Measurements from ENCODE around the gene PRDM13. TPM values are rescaled to one million over a fixed set of nuclear protein-coding genes. Genes with fewer than 3 reads are reported as not detected.

PRDM13 gene
- total and polyA plus RNA-seq, 9 of the 15 experiments (the other 6 are each of a cell fraction or from before 2014, with no cell fraction given): not detected

DNA sequence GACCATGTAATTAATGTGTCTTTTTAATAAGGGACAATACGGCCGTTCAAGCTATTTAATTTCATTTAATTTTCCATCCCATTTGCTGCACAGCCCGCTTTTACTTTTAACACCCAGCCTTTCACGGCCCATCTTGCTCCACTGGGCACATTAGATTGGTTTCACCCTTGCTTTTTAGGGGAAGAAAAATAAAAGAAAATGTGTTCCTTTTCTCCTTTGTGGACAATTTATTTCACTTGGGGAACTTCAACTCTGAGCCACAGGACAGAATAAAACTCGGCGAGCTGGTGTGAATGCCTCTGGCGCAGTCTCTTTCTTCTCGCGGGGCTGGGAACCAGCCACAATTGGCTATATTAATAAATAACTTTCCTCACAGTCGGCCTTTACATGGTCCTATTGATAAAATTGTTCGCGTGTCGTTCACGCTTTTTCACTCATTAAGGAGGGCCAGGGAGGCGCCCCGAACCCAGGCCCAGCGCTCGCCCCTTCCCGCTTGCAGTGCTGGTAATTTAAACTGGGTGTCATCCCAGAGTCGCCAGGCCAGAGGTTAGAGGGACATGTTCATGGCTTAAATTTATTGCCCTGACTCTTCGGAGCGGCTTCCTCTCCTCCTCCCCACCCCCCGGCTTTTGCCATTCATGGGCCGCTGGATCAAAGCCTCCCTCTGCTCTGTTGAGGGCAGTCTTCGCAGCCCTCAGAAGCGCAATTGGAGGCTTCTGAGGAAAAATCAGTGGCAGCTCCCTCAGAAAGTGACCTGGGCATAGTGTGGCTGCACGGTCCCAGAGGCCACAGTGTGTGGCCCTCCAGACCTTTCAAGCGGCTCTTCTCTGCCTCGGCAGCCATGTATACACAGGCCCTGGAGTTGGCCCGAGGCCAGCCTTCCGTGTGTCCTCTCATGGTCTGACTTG lies 2.2 kb upstream of the PRDM13 start:
- Histone ChIP-seq H3K79me2 (ENCODE audit: control insufficient read depth, insufficient read depth, low read length) (no peaks in the 10 kb centered on the region), H3K27ac (ENCODE audit: extremely low read depth, low read depth, low read length) (no peak overlapping the region), H3K4me1 (replicated peaks in 1 of 2; ENCODE audit: control insufficient read depth in 2 of 2, insufficient read depth in 2 of 2, low read length in 2 of 2) (peaks cover 0 to 21% of the 10 kb centered on the region in 2 experiments; a peak in 2 of 5 replicates), H3K9me3 (replicated peaks; ENCODE audit: control insufficient read depth, insufficient read depth, low read depth, low read length) (no peaks in the 10 kb centered on the region), H2AFZ (ENCODE audit: low read depth, low read length) (peak overlapping the region; percentile 89), H3K9me1 (ENCODE audit: control insufficient read depth, insufficient read depth, low read length) (no peaks in the 10 kb centered on the region), H3K9ac (ENCODE audit: insufficient read depth in 1 of 2, low read depth in 2 of 2, low read length in 2 of 2) (no peak overlapping the region), H3K4me2 (ENCODE audit: insufficient read depth, low read length) (peak overlapping the region; percentile 70), H3K27me3 (ENCODE audit: control insufficient read depth in 2 of 2, insufficient read depth in 2 of 2, low read length in 2 of 2) (peaks cover 43 to 64% of the 10 kb centered on the region in 2 experiments), H3K4me3 (peak overlapping the region; percentile 33), H4K20me1 (replicated peaks; ENCODE audit: control insufficient read depth, insufficient read depth, low read length) (no peaks in the 10 kb centered on the region), H3K36me3 (ENCODE audit: control insufficient read depth, insufficient read depth, low read length) (no peaks in the 10 kb centered on the region)
- no TSS peak for BruUV-seq (replicated peaks)
- intact Hi-C loops (cut with micrococcal nuclease): no loop called here
- in situ Hi-C loops (cut with MboI): no loop called here
- no peak for DNase-seq (ENCODE audit: extremely low read depth in 1 of 4, low spot score in 3 of 4)
- no peak for FAIRE-seq
- POLR2A ChIA-PET: interaction anchor here (0.6 to 1.1 kb wide), 2 partner anchors 36 to 257 kb away, joined by 4 to 7 read pairs; partner anchors contain the start of gene CCNC
- ATAC-seq: no peak
- CTCF ChIA-PET (ENCODE audit: low intra/inter-chr PET ratio): interaction anchor here (0.6 kb wide), 1 partner anchor 37 kb away, joined by 3 read pairs; no protein-coding TSS in a partner anchor
- WGBS (ENCODE audit: insufficient coverage, low coverage, missing lambda C conversion rate): 52% methylated on average over 25 of the region's 31 CpGs
- no peak for TF ChIP-seq SMARCA5 (IDR thresholded peaks at IDR 0.05)
- no peak for TF ChIP-seq HDAC8 (tag; IDR thresholded peaks at IDR 0.05)
- no peak for TF ChIP-seq CREB1 (IDR thresholded peaks at IDR 0.05)
- no peak for TF ChIP-seq CREB1 (CRISPR knock-in tag; IDR thresholded peaks at IDR 0.05)
- no peak for TF ChIP-seq ZBTB7A (IDR thresholded peaks at IDR 0.05; ENCODE audit: borderline replicate concordance, control insufficient read depth, low read depth, low read length)
- no peak for TF ChIP-seq POLR2A (conservative IDR thresholded peaks at IDR 0.05)
- TF ChIP-seq BRF2 (IDR thresholded peaks at IDR 0.05; ENCODE audit: borderline replicate concordance, insufficient read depth, insufficient read length): no peak
- no peak for TF ChIP-seq NR1H2 (CRISPR knock-in tag; IDR thresholded peaks at IDR 0.05)
- TF ChIP-seq RBBP5 (IDR thresholded peaks at IDR 0.05; ENCODE audit: borderline replicate concordance, insufficient read depth, low read length, poor library complexity, severe bottlenecking): peak; percentile 5
- TF ChIP-seq ZKSCAN8 (CRISPR knock-in tag; IDR thresholded peaks at IDR 0.05): no peak
- TF ChIP-seq CXXC5 (CRISPR knock-in tag; IDR thresholded peaks at IDR 0.05): no peak
- TF ChIP-seq NFRKB (IDR thresholded peaks at IDR 0.05; ENCODE audit: low read depth): no peak
- TF ChIP-seq NFIC (IDR thresholded peaks at IDR 0.05): peak; percentile 65
- no peak for TF ChIP-seq ZNF384 (IDR thresholded peaks at IDR 0.05; ENCODE audit: low read depth, low read length)
- no peak for TF ChIP-seq TAF9B (IDR thresholded peaks at IDR 0.05; ENCODE audit: partially characterized antibody)
- no peak for TF ChIP-seq WHSC1 (IDR thresholded peaks at IDR 0.05; ENCODE audit: low read length)
- no peak for TF ChIP-seq ZC3H8 (IDR thresholded peaks at IDR 0.05)
- TF ChIP-seq L3MBTL2 (IDR thresholded peaks at IDR 0.05): no peak
- no peak for TF ChIP-seq MAFF (IDR thresholded peaks at IDR 0.05; ENCODE audit: low read length)
- no peak for TF ChIP-seq ESRRB (CRISPR knock-in tag; IDR thresholded peaks at IDR 0.05; ENCODE audit: borderline replicate concordance)
- TF ChIP-seq ZNF551 (CRISPR knock-in tag; IDR thresholded peaks at IDR 0.05): no peak
- TF ChIP-seq ZNF696 (CRISPR knock-in tag; conservative IDR thresholded peaks at IDR 0.05): no peak

Data from K562 (cell line).